HCT116 (cell line): ENCODE measurements around the gene MSH3. TPM values are rescaled to one million over a fixed set of nuclear protein-coding genes. Genes with fewer than 3 reads are reported as not detected.

ENCODE experiments used
- ATAC-seq: fragments of 200-7000 bp; cut with Tn5 transposase; 2 replicates; pipeline ENCODE4 v1.9.1; 2020; ENCODE audit warnings: mild to moderate bottlenecking, moderate library complexity
- BruUV-seq: library from RNA; stranded (reverse); fragments of 400-500 nt; replicated peaks from 2 replicates; lab custom pipeline; 2021; lab: Mats Ljungman, UMichigan
- CTCF ChIA-PET: fragments of 300-600 bp; sonication (Branson Sonifier 250); formaldehyde crosslinking; loops from one replicate; lab custom pipeline; 2021; ENCODE audit warnings: antibody characterized with exemption; lab: Charles Lee
- POLR2A ChIA-PET: fragments of 300-600, 350-600 bp; sonication (Branson Sonifier 250); formaldehyde crosslinking; loops from one replicate; lab custom pipeline; 2021; ENCODE audit warnings: antibody characterized with exemption; lab: Charles Lee
- RAD21 ChIA-PET, 2 experiments: fragments of 300-600 bp; sonication (Branson Sonifier 250); formaldehyde crosslinking; loops; one replicate each; lab custom pipeline; 2023; ENCODE audit warnings: low total read pairs in 2 of 2; ENCODE audit not compliant: uncharacterized antibody in 2 of 2, unreplicated experiment in 2 of 2, low non-redundant PET in 1 of 2; lab: Charles Lee
- DNase-seq: peaks from one replicate; pipeline ENCODE4 v3.0.0-alpha.2; 2010; ENCODE audit warnings: low read depth, low spot score
- H2AFZ ChIP-seq: fragments of 200-600 bp; shearing (Covaris generic), sonication (generic); 2 replicates; pipeline ENCODE4 v1.6.1; 2017; ENCODE audit warnings: low read depth, mixed run types, mixed read lengths, antibody characterized with exemption, low read length; ENCODE audit not compliant: poor library complexity, severe bottlenecking
- H3K27ac ChIP-seq: 2 replicates; pipeline ENCODE4 v1.5.1; 2012; ENCODE audit warnings: low read depth, low read length
- H3K27me3 ChIP-seq: fragments of 200-600 bp; sonication (generic); 2 replicates; pipeline ENCODE4 v1.6.1; 2016; ENCODE audit warnings: mixed run types, low read length, mixed read lengths; ENCODE audit not compliant: insufficient read depth
- H3K36me3 ChIP-seq, 2 experiments: fragments of 200-500 bp in 1 of 2; fragments of 200-600 bp in 1 of 2; sonication (Bioruptor generic) in 1 of 2; sonication (generic) in 1 of 2; 2 replicates each; pipeline versions ENCODE4 v1.5.1 to v1.6.1; 2014 to 2016; ENCODE audit warnings: low read length in 2 of 2, inconsistent platforms in 1 of 2, mixed read lengths in 1 of 2, mixed run types in 1 of 2; ENCODE audit not compliant: insufficient read depth in 2 of 2, control insufficient read depth in 1 of 2
- H3K4me1 ChIP-seq, 2 experiments: fragments of 200-600 bp in 1 of 2; sonication (generic) in 1 of 2; 2 replicates each; pipeline versions ENCODE4 v1.5.1 to v1.6.1; 2012 to 2017; ENCODE audit warnings: low read length in 2 of 2, inconsistent platforms in 1 of 2, mild to moderate bottlenecking in 1 of 2, mixed read lengths in 1 of 2, mixed run types in 1 of 2, moderate library complexity in 1 of 2; ENCODE audit not compliant: insufficient read depth in 2 of 2, control insufficient read depth in 1 of 2
- H3K4me2 ChIP-seq: fragments of 200-600 bp; sonication (generic); 2 replicates; pipeline ENCODE4 v1.6.1; 2017; ENCODE audit warnings: mixed run types, low read length, mixed read lengths
- H3K4me3 ChIP-seq, 2 experiments: fragments of 200-600 bp in 1 of 2; sonication (generic) in 1 of 2; replicated peaks in 1 of 2; 2 replicates each; pipeline ENCODE4 v1.5.1; 2011 to 2016; ENCODE audit warnings: low read length in 2 of 2, control low read depth in 1 of 2, low read depth in 1 of 2, mild to moderate bottlenecking in 1 of 2, mixed read lengths in 1 of 2, mixed run types in 1 of 2
- H3K79me2 ChIP-seq: fragments of 200-600 bp; sonication (generic); 2 replicates; pipeline ENCODE4 v1.6.1; 2017; ENCODE audit warnings: mild to moderate bottlenecking, mixed run types, low read length, moderate library complexity, mixed read lengths; ENCODE audit not compliant: insufficient read depth
- H3K9ac ChIP-seq: fragments of 200-600 bp; sonication (generic); 2 replicates; pipeline ENCODE4 v1.6.1; 2016; ENCODE audit warnings: low read length, mixed read lengths
- H3K9me2 ChIP-seq: fragments of 200-600 bp; sonication (generic), shearing (Covaris generic); 2 replicates; pipeline ENCODE4 v1.6.1; 2017; ENCODE audit warnings: mixed run types, mild to moderate bottlenecking, moderate library complexity; ENCODE audit not compliant: insufficient read depth
- H3K9me3 ChIP-seq, 2 experiments: fragments of 200-500 bp in 1 of 2; fragments of 200-600 bp in 1 of 2; sonication (Bioruptor generic) in 1 of 2; sonication (generic) in 1 of 2; 2 replicates each; pipeline ENCODE4 v1.6.1; 2014 to 2017; ENCODE audit warnings: low read length in 2 of 2, mixed read lengths in 2 of 2, inconsistent platforms in 1 of 2, low read depth in 1 of 2, mild to moderate bottlenecking in 1 of 2, mixed run types in 1 of 2, moderate library complexity in 1 of 2; ENCODE audit not compliant: control insufficient read depth in 1 of 2, insufficient read depth in 1 of 2
- H4K20me1 ChIP-seq: fragments of 200-600 bp; sonication (generic), shearing (Covaris generic); 2 replicates; pipeline ENCODE4 v1.6.1; 2017; ENCODE audit warnings: mixed run types, mild to moderate bottlenecking, moderate library complexity; ENCODE audit not compliant: insufficient read depth
- ELF1 ChIP-seq: IDR thresholded peaks from 2 replicates; pipeline ENCODE4 v1.6.1; 2012; ENCODE audit warnings: low read depth, borderline replicate concordance
- JUND ChIP-seq: IDR thresholded peaks from 2 replicates; pipeline ENCODE4 v1.6.1; 2012
- REST ChIP-seq: IDR thresholded peaks from 2 replicates; pipeline ENCODE4 v1.6.1; 2012; ENCODE audit warnings: low read depth
- ZBTB33 ChIP-seq: IDR thresholded peaks from 2 replicates; pipeline ENCODE4 v1.6.1; 2011; ENCODE audit warnings: mild to moderate bottlenecking, low read length, moderate library complexity; ENCODE audit not compliant: insufficient replicate concordance; ENCODE audit errors: extremely low read depth
- ZFX ChIP-seq: fragments of 450-650 bp; IDR thresholded peaks from 2 replicates; pipeline ENCODE4 v1.6.1; 2017
- intact Hi-C: fragments of 100-400 bp; cut with micrococcal nuclease; formaldehyde crosslinking; loops from 2 replicates; pipeline ENCODE4 v1.10.0; 2022
- total RNA-seq: library from RNA; stranded (reverse); gene quantifications from one replicate; pipeline ENCODE4 v1.2.1, GENCODE V29; 2021; ENCODE audit not compliant: unreplicated experiment

Gene MSH3
- total RNA-seq, 1 experiment from 2014 or later, result 4.9 TPM

- ChIA-PET CTCF (no interaction called here), RAD21 (no interaction called here), POLR2A (no interaction called here)
- H4K20me1 ChIP-seq, result no peaks in the 10 kb centered on the region
- DNase-seq (no peak), ATAC-seq (no peak)
- H3K79me2 ChIP-seq, result no peaks in the 10 kb centered on the region
- no TSS peak for BruUV-seq
- no peak for TF ChIP-seq REST
- no peak for TF ChIP-seq ZFX
- no peak for TF ChIP-seq ZBTB33
- TF ChIP-seq ELF1, result no peak
- TF ChIP-seq JUND, result no peak
- no peak overlapping the region for H3K4me3 ChIP-seq
- intact Hi-C loops, result no loop called here
- H3K4me1 ChIP-seq, result no peaks in the 10 kb centered on the region
- H3K36me3 ChIP-seq, result no peaks in the 10 kb centered on the region
- no peaks in the 10 kb centered on the region for H3K27me3 ChIP-seq
- H3K4me2 ChIP-seq, result no peak overlapping the region
- no peak overlapping the region for H3K9ac ChIP-seq
- H2AFZ ChIP-seq, result no peak overlapping the region
- no peaks in the 10 kb centered on the region for H3K9me2 ChIP-seq
- H3K9me3 ChIP-seq, result no peaks in the 10 kb centered on the region
- H3K27ac ChIP-seq, result no peak overlapping the region
These were observed 71.0 kb downstream of the MSH3 start for GRCh38 chr5:80725446-80725845.
